Posterior cingulate gyrus (tissue), 11 donors: ENCODE measurements around the gene C17orf113.

Source experiments
- DNase-seq, 10 donors: peaks; one replicate each; pipeline versions ENCODE4 v3.0.0 to v3.0.0-alpha.2; 2020 to 2021; ENCODE audit warnings: mixed read lengths in 3 of 10
- intact Hi-C: fragments of 100-400 bp; cut with DNase I; formaldehyde crosslinking; loops from one replicate; pipeline ENCODE4 v1.15.1; 2023

Gene C17orf113

GRCh38 chr17:42050393-42051012 lies at the start of gene C17orf113:
Gene C17orf113 (minus strand): TSS chr17:42050601. CDS start chr17:42043376, 7,225 bp downstream.
- peak; percentile 27 to 95 (median 67) for DNase-seq
- intact Hi-C loops = no loop called here

GRCh38 chr17:42098730-42099399 lies 48.5 kb upstream of the C17orf113 start:
- intact Hi-C loops = no loop called here
- DNase-seq = no peak

GRCh38 chr17:42097691-42098631 lies 47.6 kb upstream of the C17orf113 start, which contains the start of gene ZNF385C:
Gene ZNF385C (minus strand): TSS chr17:42098473. CDS start chr17:42063056, 35,417 bp downstream.
- no peak for DNase-seq
- intact Hi-C loops = no loop called here

- DNase-seq = no peak
- intact Hi-C loops = no loop called here
These were observed 46.1 kb upstream of the C17orf113 start for GRCh38 chr17:42096360-42097111.

- intact Hi-C loops = no loop called here
- DNase-seq = no peak
These were observed 44.1 kb upstream of the C17orf113 start for GRCh38 chr17:42094375-42095069.

GRCh38 chr17:42092939-42093338 lies 42.5 kb upstream of the C17orf113 start:
- intact Hi-C loops = no loop called here
- DNase-seq = no peak

- intact Hi-C loops = no loop called here
- no peak for DNase-seq
These were observed 40.8 kb upstream of the C17orf113 start for GRCh38 chr17:42090964-42091790.

GRCh38 chr17:42088736-42089135 lies 38.3 kb upstream of the C17orf113 start:
- no peak for DNase-seq
- intact Hi-C loops = no loop called here

- peak in 6 of 10 donors; percentile 18 to 94 (median 41) for DNase-seq
- intact Hi-C loops = no loop called here
These were observed 37.6 kb upstream of the C17orf113 start for GRCh38 chr17:42087736-42088705.

- intact Hi-C loops = no loop called here
- no peak for DNase-seq
These were observed 36.8 kb upstream of the C17orf113 start for GRCh38 chr17:42087042-42087701.

GRCh38 chr17:42081516-42082129 lies 31.2 kb upstream of the C17orf113 start:
- intact Hi-C loops = no loop called here

GRCh38 chr17:42079541-42079940 lies 29.1 kb upstream of the C17orf113 start:
- DNase-seq = no peak
- intact Hi-C loops = no loop called here

More at GRCh38 chr17:42081516-42082129, 31.2 kb upstream of the C17orf113 start:
- no peak for DNase-seq

- intact Hi-C loops = no loop called here
- no peak for DNase-seq
These were observed 28.1 kb upstream of the C17orf113 start for GRCh38 chr17:42078396-42079043.

- intact Hi-C loops = no loop called here
- no peak for DNase-seq
These were observed 27.4 kb upstream of the C17orf113 start for GRCh38 chr17:42077755-42078154.

- DNase-seq = no peak
- intact Hi-C loops = no loop called here
These were observed 26.6 kb upstream of the C17orf113 start for GRCh38 chr17:42076797-42077559.
